DND-41 (cell line): Measurements from ENCODE around the gene FBN1.

Experiments used
- ATAC-seq: fragments of 200-7000 bp; cut with Tn5 transposase; 3 replicates; pipeline ENCODE4 v1.9.1; 2021; ENCODE audit warnings: low read depth; ENCODE audit not compliant: insufficient read depth
- DNase-seq: peaks from one replicate; pipeline ENCODE4 v3.0.0-alpha.2; 2020
- H2AFZ ChIP-seq: 2 replicates; pipeline ENCODE4 v1.6.0; 2012; ENCODE audit warnings: low read depth, low read length
- H3K27ac ChIP-seq: 2 replicates; pipeline ENCODE4 v1.5.1; 2012; ENCODE audit warnings: low read length, inconsistent platforms
- H3K27me3 ChIP-seq: fragments of 200-600 bp; sonication (generic); 2 replicates; pipeline ENCODE4 v1.6.0; 2012; ENCODE audit warnings: low read length, mild to moderate bottlenecking, inconsistent platforms; ENCODE audit not compliant: insufficient read depth, poor library complexity
- H3K36me3 ChIP-seq: 2 replicates; pipeline ENCODE4 v1.5.1; 2012; ENCODE audit warnings: low read length, inconsistent platforms; ENCODE audit not compliant: insufficient read depth
- H3K4me1 ChIP-seq: 2 replicates; pipeline ENCODE4 v1.5.1; 2012; ENCODE audit warnings: mild to moderate bottlenecking, low read length; ENCODE audit not compliant: insufficient read depth
- H3K4me2 ChIP-seq: 2 replicates; pipeline ENCODE4 v1.6.0; 2012; ENCODE audit warnings: mild to moderate bottlenecking, moderate library complexity, low read length, inconsistent platforms; ENCODE audit not compliant: insufficient read depth
- H3K4me3 ChIP-seq, 2 experiments: fragments of 200-600 bp in 1 of 2; shearing (Covaris generic) in 1 of 2; 2 replicates each; pipeline ENCODE4 v1.5.1; 2012 to 2016; ENCODE audit warnings: inconsistent platforms in 2 of 2, low read length in 2 of 2, mild to moderate bottlenecking in 2 of 2, low read depth in 1 of 2, moderate library complexity in 1 of 2
- H3K79me2 ChIP-seq: 2 replicates; pipeline ENCODE4 v1.6.0; 2012; ENCODE audit warnings: low read length, inconsistent platforms; ENCODE audit not compliant: insufficient read depth
- H3K9ac ChIP-seq: 2 replicates; pipeline ENCODE4 v1.6.0; 2012; ENCODE audit warnings: low read depth, mild to moderate bottlenecking, inconsistent platforms, low read length, moderate library complexity
- H3K9me3 ChIP-seq: 2 replicates; pipeline ENCODE4 v1.5.1; 2012; ENCODE audit warnings: low read length, moderate library complexity, mild to moderate bottlenecking, inconsistent platforms; ENCODE audit not compliant: insufficient read depth, severe bottlenecking
- H4K20me1 ChIP-seq: 2 replicates; pipeline ENCODE4 v1.6.0; 2012; ENCODE audit warnings: low read length; ENCODE audit not compliant: insufficient read depth
- CTCF ChIP-seq: IDR thresholded peaks from 2 replicates; pipeline ENCODE4 v1.5.1; 2012; ENCODE audit warnings: borderline replicate concordance, low read length, moderate library complexity, mild to moderate bottlenecking; ENCODE audit not compliant: poor library complexity, severe bottlenecking; ENCODE audit errors: extremely low read depth
- EZH2 ChIP-seq: IDR thresholded peaks from 3 replicates; pipeline ENCODE4 v1.6.1; 2012; ENCODE audit warnings: borderline replicate concordance, low read depth, mild to moderate bottlenecking, moderate library complexity, low read length, inconsistent platforms; ENCODE audit not compliant: severe bottlenecking

FBN1 gene

GRCh38 chr15:48516121-48516520, 129.4 kb downstream of the FBN1 start:
- ATAC-seq, result no peak
- Histone ChIP-seq H3K9ac (no peak overlapping the region), H3K27ac (no peak overlapping the region)

GRCh38 chr15:48515500-48515899, 130.0 kb downstream of the FBN1 start:
- Histone ChIP-seq H3K79me2 (no peaks in the 10 kb centered on the region), H3K9ac (no peak overlapping the region), H3K36me3 (no peaks in the 10 kb centered on the region), H4K20me1 (no peaks in the 10 kb centered on the region), H3K4me2 (no peak overlapping the region), H3K4me1 (no peaks in the 10 kb centered on the region), H3K9me3 (no peaks in the 10 kb centered on the region), H3K27ac (no peak overlapping the region), H3K4me3 (no peak overlapping the region), H2AFZ (no peak overlapping the region), H3K27me3 (no peaks in the 10 kb centered on the region)
- ATAC-seq (no peak), DNase-seq (no peak)
- TF ChIP-seq CTCF (no peak), EZH2 (no peak)

More at GRCh38 chr15:48516121-48516520, 129.4 kb downstream of the FBN1 start:
- H3K27me3 ChIP-seq, result no peaks in the 10 kb centered on the region
- H4K20me1 ChIP-seq, result no peaks in the 10 kb centered on the region
- H3K4me2 ChIP-seq, result no peak overlapping the region
- H3K36me3 ChIP-seq, result no peaks in the 10 kb centered on the region
- no peaks in the 10 kb centered on the region for H3K4me1 ChIP-seq
- no peaks in the 10 kb centered on the region for H3K79me2 ChIP-seq
- H3K9me3 ChIP-seq, result no peaks in the 10 kb centered on the region
- no peak overlapping the region for H2AFZ ChIP-seq
- DNase-seq, result no peak
- no peak for TF ChIP-seq CTCF
- TF ChIP-seq EZH2, result no peak
- H3K4me3 ChIP-seq, result no peak overlapping the region

- no peak for TF ChIP-seq CTCF
- TF ChIP-seq EZH2, result no peak
- Histone ChIP-seq H2AFZ (no peak overlapping the region), H3K27me3 (no peaks in the 10 kb centered on the region), H3K79me2 (no peaks in the 10 kb centered on the region), H3K4me3 (no peak overlapping the region), H3K9me3 (no peaks in the 10 kb centered on the region), H3K27ac (no peak overlapping the region), H3K36me3 (no peaks in the 10 kb centered on the region), H3K4me2 (no peak overlapping the region), H4K20me1 (no peaks in the 10 kb centered on the region), H3K4me1 (no peaks in the 10 kb centered on the region), H3K9ac (no peak overlapping the region)
- DNase-seq (no peak), ATAC-seq (no peak)
Measured at GRCh38 chr15:48514103-48514816, 131.2 kb downstream of the FBN1 start.

GRCh38 chr15:48510976-48511375, 134.5 kb downstream of the FBN1 start:
- Histone ChIP-seq H3K9ac (no peak overlapping the region), H3K9me3 (no peaks in the 10 kb centered on the region), H4K20me1 (no peaks in the 10 kb centered on the region), H2AFZ (no peak overlapping the region), H3K4me3 (no peak overlapping the region), H3K36me3 (no peaks in the 10 kb centered on the region), H3K4me2 (no peak overlapping the region), H3K79me2 (no peaks in the 10 kb centered on the region), H3K27me3 (no peaks in the 10 kb centered on the region), H3K27ac (no peak overlapping the region), H3K4me1 (no peaks in the 10 kb centered on the region)
- DNase-seq (peak; percentile 48), ATAC-seq (peak; percentile 98)
- no peak for TF ChIP-seq CTCF
- TF ChIP-seq EZH2, result no peak
